Pancreas (tissue), 10 donors: ENCODE results near the gene RFC4. TPM values are rescaled to one million over a fixed set of nuclear protein-coding genes. Genes with fewer than 3 reads are reported as not detected.

Experiments used
- ATAC-seq, 4 donors: fragments of 200-7000 bp; cut with Tn5 transposase; one replicate each; pipeline versions ENCODE4 v1.8.0 to v1.9.1; 2020; ENCODE audit warnings: mild to moderate bottlenecking in 4 of 4, moderate library complexity in 4 of 4
- DNase-seq, 6 donors: peaks; one replicate each; pipeline ENCODE4 v3.0.0-alpha.2; 2020
- FAIRE-seq: peaks from 2 replicates; lab custom pipeline; 2012; peaks lifted over from hg19 to GRCh38; lab: Jason Lieb, UNC
- H3K27ac ChIP-seq, 4 donors: fragments of 200-600 bp; sonication (generic); 1 replicate in 3 of 4; 2 replicates in 1 of 4; pipeline versions ENCODE4 v1.5.0 to v1.8.0; 2020
- H3K27me3 ChIP-seq, 4 donors: fragments of 200-600 bp; one replicate each; pipeline ENCODE4 v1.8.0; 2021
- H3K36me3 ChIP-seq, 3 donors: fragments of 200-600 bp; sonication (generic) in 1 of 3; one replicate each; pipeline versions ENCODE4 v1.5.0 to v1.8.0; 2020 to 2021
- H3K4me1 ChIP-seq, 3 donors: fragments of 200-600 bp; one replicate each; pipeline ENCODE4 v1.8.0; 2021
- H3K4me3 ChIP-seq, 4 donors: fragments of 200-600 bp; sonication (generic) in 2 of 4; one replicate each; pipeline versions ENCODE4 v1.5.0 to v1.8.0; 2020 to 2021
- H3K9me3 ChIP-seq, 4 donors: fragments of 200-600 bp; one replicate each; pipeline ENCODE4 v1.8.0; 2021
- WGBS, 2 donors: extraction: QIAGEN DNeasy Blood & Tissue Kit; methylation state at CpG; one replicate each; pipeline ENCODE4 v1.1.7; 2013; 5-methylcytosine and 5-hydroxymethylcytosine counted together
- intact Hi-C, 3 donors: fragments of 100-400 bp; cut with DNase I; formaldehyde crosslinking; loops; one replicate each; pipeline versions ENCODE4 v1.11.1 to v1.14.2; 2022
- polyA plus RNA-seq, 2 donors: library from polyadenylated mRNA; stranded (reverse); fragments of 200-250 nt; gene quantifications; one replicate each; pipeline ENCODE4 v1.2.3, GENCODE V29; 2013
- total RNA-seq, 6 donors: library from RNA; stranded (reverse); fragmentation: NEBNext Ultra II Directional in 4 of 6; extraction: Animal tissue kit (Norgen Biotek cat#: 25700) in 4 of 6; gene quantifications; one replicate each; pipeline versions ENCODE4 v1.2.1 to v1.2.4, GENCODE V29; 2021 to 2023
- TF ChIP-seq, protein P1 (sequence below), 4 donors: fragments of 200-600 bp; sonication (generic) in 3 of 4; IDR thresholded peaks; one replicate each; pipeline versions ENCODE4 v1.5.0 to v1.8.0; 2021; ENCODE audit warnings: antibody characterized with exemption in 4 of 4
- donor health status: healthy with polysubstance abuse.
- donor health status: DM: no; HTN: no; CAD: no; lungs with moderate emphysema.
- donor health status: DM: no; HTN: no; CAD: no.
- donor health status: control.
- donor health status: control.
- donor health status: Bipolar disorder and iron deficiency.
- donor health status: DM: yes; HTN: yes; CAD: no.
- donor health status: DM: no; HTN: no; CAD: no.
- donor health status: DM: no; HTN: no; CAD: no.
- donor health status: DM: yes; HTN: yes; CAD: no.

The RFC4 gene
- total and polyA plus RNA-seq, 8 donors: 5.1 to 11.5 (median 8.0) TPM

DNA sequence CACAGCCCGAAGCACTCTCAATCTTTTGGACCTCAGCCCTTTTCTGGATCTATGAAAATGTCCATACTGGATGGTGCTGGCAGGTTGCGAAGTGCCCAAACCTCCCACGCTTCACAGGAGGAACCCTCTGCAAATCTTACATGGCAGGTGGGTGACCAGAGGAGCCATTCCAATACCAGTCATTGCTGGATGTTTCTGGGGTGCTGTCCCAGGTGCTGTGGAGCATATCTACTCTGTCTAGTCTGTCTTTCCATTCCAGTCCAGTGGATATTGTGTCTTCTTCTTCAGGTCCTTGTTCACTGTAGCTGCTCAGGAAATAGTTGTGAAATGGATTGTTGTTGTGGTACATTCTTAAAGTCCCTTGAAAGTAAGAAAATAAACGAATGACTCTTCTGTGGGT is 25.5 kb upstream of the RFC4 start:
- 52 to 63% methylated on average over 4 of the region's 4 CpGs for WGBS, 2 donors
- H3K36me3 ChIP-seq: no peaks in the 10 kb centered on the region
- peaks cover 0 to 30% (median 4%) of the 10 kb centered on the region in 4 donors for H3K27me3 ChIP-seq
- H3K9me3 ChIP-seq: no peaks in the 10 kb centered on the region
- no peak overlapping the region for H3K4me3 ChIP-seq
- DNase-seq: no peak
- TF ChIP-seq, protein P1, sequence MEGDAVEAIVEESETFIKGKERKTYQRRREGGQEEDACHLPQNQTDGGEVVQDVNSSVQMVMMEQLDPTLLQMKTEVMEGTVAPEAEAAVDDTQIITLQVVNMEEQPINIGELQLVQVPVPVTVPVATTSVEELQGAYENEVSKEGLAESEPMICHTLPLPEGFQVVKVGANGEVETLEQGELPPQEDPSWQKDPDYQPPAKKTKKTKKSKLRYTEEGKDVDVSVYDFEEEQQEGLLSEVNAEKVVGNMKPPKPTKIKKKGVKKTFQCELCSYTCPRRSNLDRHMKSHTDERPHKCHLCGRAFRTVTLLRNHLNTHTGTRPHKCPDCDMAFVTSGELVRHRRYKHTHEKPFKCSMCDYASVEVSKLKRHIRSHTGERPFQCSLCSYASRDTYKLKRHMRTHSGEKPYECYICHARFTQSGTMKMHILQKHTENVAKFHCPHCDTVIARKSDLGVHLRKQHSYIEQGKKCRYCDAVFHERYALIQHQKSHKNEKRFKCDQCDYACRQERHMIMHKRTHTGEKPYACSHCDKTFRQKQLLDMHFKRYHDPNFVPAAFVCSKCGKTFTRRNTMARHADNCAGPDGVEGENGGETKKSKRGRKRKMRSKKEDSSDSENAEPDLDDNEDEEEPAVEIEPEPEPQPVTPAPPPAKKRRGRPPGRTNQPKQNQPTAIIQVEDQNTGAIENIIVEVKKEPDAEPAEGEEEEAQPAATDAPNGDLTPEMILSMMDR (IDR thresholded peaks at IDR 0.05): no peak
- H3K27ac ChIP-seq: no peak overlapping the region
- FAIRE-seq: no peak
- H3K4me1 ChIP-seq: no peaks in the 10 kb centered on the region
- intact Hi-C loops: no loop called here
- no peak for ATAC-seq

DNA sequence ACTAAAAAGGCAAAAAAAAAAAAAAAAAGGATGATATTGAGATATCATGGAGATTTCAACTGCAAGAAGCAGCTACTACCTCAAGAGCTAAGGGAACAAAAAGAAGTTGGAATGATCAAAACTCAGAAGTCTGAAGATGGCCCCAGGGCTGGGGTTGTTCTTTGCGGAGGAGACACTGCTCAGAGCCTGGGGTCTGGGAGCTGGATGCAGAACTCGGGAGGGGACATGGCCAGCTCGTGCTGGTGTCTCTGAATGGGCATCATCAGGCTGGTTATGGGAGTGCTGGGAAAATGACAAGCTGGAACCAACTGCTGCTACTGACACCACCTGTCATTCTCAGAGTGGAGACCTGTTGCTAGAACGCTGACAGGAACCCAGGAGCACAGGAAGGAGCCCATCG is 22.1 kb upstream of the RFC4 start:
- TF ChIP-seq, protein P1 (IDR thresholded peaks at IDR 0.05): no peak
- Histone ChIP-seq H3K27ac (no peak overlapping the region), H3K4me3 (no peak overlapping the region), H3K27me3 (peaks cover 0 to 38% (median 4%) of the 10 kb centered on the region in 4 donors), H3K4me1 (no peaks in the 10 kb centered on the region), H3K36me3 (no peaks in the 10 kb centered on the region), H3K9me3 (no peaks in the 10 kb centered on the region)
- no peak for ATAC-seq
- FAIRE-seq: no peak
- intact Hi-C loops: no loop called here
- 19 to 22% methylated on average over 5 of the region's 5 CpGs for WGBS, 2 donors
- no peak for DNase-seq

DNA sequence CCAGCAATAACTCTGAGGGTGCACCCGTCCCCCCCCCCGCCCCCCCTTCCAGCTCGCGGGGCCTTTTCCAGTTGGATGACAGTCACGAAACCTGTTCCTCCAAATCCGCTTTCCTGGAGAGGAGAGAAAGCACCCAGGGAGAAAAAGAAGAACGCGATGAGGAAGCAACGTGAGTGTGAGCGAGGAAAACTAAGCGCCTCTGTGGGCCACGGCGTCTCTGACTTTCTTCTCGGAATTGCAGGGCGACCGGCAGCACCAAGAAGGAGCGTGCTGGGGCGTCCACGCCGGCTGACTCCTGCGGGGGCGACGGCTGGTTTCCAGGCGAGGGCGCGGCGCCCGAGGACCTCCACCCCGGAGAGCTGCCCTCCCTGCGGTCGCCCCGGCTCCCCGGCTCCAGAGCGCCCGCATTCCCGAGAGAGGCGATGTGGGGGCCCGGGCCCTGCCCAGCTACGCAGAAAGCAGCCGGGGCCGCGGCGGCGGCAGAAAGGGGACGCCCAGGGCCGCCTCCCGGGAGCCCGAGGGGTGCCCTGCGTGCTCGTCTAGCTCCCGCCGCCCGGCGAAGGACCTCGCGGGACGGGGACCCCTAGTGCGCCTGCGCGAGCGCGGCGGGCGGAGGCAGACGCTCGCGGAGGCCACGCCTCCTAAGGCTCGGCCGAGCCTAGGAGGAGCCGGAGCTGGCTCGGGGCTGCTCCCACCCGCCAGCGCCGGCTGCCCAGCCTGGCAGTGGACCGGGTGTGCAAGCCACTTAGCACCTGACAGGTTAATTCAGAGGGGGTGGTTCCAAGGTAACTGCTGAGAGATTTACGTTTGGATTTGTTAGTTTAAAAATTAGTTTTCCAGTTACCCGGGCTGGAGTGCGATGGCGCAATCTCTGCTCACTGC is 20.9 kb upstream of the RFC4 start:
- Histone ChIP-seq H3K4me3 (peak overlapping the region; percentile 44 to 63 (median 55)), H3K36me3 (no peaks in the 10 kb centered on the region), H3K27me3 (peaks cover 0 to 32% (median 4%) of the 10 kb centered on the region in 4 donors), H3K9me3 (no peaks in the 10 kb centered on the region), H3K4me1 (no peaks in the 10 kb centered on the region), H3K27ac (no peak overlapping the region)
- peak; percentile 96 to 99 (median 98) for ATAC-seq
- WGBS, 2 donors: 1 to 2% methylated on average over 79 to 80 of the region's 80 CpGs
- intact Hi-C loops: no loop called here
- DNase-seq: peak; percentile 69 to 93 (median 87)
- FAIRE-seq: no peak
- TF ChIP-seq, protein P1 (IDR thresholded peaks at IDR 0.05): no peak

DNA sequence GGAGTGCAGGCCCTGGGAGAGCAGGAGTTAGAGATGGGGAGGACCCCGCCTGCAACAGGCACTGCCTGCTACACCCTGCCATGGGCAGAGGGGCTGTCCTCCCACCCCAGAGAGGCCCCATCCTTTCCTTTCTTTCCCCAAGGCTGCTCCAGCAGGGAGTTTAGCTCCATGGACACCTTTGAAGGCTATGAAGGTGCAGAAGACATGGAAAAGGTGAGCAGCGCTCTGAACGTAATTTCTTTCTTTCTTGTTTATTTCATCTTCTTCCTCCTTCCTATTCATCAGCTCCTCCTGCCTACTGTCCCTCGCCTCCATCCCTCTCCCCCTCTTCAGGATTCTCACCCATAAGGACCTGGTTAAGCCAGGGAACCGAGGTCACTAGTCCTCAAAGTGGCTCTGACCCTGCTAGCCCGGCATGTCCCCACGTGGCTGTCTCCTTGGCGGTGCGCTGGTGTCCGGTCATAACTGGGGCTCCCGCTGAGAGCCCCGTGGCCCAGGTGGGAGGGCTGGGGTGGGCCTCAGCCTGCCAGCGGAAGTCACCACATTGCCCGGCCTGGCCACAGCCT is 20.2 kb upstream of the RFC4 start:
- Histone ChIP-seq H3K4me3 (peak overlapping the region in 2 of 4 donors; percentile 55 to 63), H3K4me1 (no peaks in the 10 kb centered on the region), H3K27me3 (peaks cover 0 to 32% (median 4%) of the 10 kb centered on the region in 4 donors), H3K36me3 (no peaks in the 10 kb centered on the region), H3K27ac (no peak overlapping the region), H3K9me3 (no peaks in the 10 kb centered on the region)
- FAIRE-seq: no peak
- peak in 1 of 6 donors; percentile 51 for DNase-seq
- TF ChIP-seq, protein P1 (IDR thresholded peaks at IDR 0.05): no peak
- intact Hi-C loops: no loop called here
- 20% methylated on average over 14 of the region's 14 CpGs for WGBS, 2 donors
- ATAC-seq: peak; percentile 23 to 36 (median 31)
